HG03378 (cell line): ENCODE measurements around the gene ATP10A.
A peak's percentile ranks its signal among the peaks of the same experiment; 100 is the strongest.

Experiments used
- ATAC-seq: cut with Tn5 transposase; IDR thresholded peaks from one replicate; pipeline ENCODE4 v1.9.1; 2021; ENCODE audit warnings: mild to moderate bottlenecking, moderate library complexity; ENCODE audit not compliant: unreplicated experiment

ATP10A gene

DNA sequence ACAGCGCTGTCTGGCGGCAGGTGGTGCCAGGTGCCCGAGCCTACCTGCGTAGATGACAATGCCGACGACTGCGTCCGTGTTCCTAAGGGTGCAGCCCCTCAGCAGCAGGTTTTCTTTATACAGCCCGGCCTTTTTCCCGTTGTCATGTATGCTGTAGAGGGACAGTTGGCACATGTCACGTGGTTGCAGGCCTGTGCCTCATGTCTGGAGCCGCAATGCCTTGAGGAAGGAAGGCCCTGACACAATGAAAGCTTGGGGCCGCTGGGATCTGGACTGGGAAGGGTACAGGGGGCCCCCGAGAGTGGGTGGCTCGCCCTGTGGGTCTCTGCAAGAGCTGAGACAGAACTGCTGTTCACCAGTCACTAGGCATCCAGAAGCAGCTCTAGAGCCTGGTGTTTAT lies 136.0 kb downstream of the ATP10A start:
- no peak for ATAC-seq

- ATAC-seq: no peak
Measured at GRCh38 chr15:25725758-25726157, 137.4 kb downstream of the ATP10A start.

- ATAC-seq: no peak
Measured at GRCh38 chr15:25724899-25725298, 138.2 kb downstream of the ATP10A start.

- ATAC-seq: no peak
Measured at GRCh38 chr15:25721605-25721955, 141.5 kb downstream of the ATP10A start.

DNA sequence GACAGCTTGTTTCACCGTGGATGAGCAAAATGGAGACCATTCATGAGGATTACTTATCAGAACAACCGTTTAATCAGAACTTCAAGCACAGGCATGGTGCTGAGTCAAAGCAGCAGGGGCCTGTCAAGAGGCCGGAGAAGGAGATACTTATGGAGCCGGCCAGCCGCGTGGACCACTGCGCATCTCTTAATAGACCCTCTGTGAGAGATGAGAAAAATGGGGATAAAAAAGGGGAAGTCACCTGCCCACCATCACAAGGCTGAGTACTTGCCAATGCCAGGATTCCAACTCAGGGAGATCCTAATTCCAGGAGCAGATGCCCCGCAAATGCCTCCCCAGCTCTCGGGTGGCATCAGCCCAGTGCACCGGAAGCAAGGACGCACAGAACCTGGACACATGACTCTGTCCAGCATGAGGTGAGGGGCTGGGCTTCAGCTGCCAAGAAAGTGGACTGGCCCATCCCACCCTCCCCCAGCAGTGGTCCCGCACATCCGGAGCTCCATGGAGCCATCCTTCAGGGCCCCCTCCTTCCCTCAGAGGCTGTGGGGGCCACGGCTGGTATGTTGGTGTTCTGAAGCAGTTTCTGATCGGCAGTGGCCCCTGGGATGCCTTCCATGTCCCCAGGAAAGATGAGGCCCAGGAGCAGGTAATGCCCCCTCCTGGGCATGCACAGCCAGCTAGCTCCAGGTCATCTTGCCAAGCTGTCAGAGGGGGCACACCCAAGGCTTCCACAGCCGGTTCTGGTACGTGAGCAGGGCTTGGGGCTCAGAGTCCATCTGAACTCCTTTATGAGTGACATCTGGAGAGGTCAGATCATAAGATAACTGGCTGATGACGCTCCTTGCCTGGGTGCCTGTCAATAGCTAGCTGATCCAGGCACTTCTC lies 143.8 kb downstream of the ATP10A start:
- no peak for ATAC-seq

- no peak for ATAC-seq
Measured at GRCh38 chr15:25718597-25718996, 144.5 kb downstream of the ATP10A start.

GRCh38 chr15:25718169-25718536 lies 145.0 kb downstream of the ATP10A start:
- no peak for ATAC-seq

DNA sequence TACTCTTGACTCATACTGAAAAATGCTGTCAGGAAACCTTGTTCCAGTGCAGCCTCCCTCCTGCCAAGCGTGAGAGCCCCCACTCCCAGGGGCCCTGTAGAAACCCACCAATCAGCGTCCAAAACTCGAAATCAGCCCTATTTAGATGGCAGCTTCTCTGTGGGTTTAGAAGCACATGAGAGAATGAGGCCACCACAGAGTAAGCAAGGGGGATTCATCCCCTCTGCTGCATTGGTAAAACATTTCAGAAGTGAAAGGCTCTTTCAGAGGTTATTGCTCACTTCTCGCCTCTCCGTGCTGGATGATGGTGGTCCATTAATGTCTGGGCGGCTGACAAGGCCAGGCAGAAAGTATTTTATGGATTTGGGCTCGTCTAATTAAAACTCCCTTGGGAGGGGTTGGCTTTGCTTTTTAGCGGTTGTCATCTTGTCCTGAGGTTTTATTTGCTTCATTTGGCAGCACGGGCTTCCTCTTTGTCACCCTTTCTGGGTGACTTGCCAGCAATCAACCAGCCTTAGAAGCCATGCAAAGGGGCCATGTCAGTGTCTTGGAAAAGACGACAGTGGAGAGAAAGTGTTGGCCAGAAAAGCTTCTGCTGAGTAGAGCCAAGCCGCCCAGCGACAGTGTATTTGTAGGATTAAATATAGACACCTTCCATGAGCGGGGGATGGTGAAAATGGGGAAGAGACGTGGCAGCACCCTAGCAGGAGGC lies 145.5 kb downstream of the ATP10A start:
- peak; percentile 55 for ATAC-seq

- no peak for ATAC-seq
Measured at GRCh38 chr15:25717127-25717456, 146.0 kb downstream of the ATP10A start.

- ATAC-seq: no peak
Measured at GRCh38 chr15:25716414-25717126, 146.6 kb downstream of the ATP10A start.

GRCh38 chr15:25715536-25716413 lies 147.4 kb downstream of the ATP10A start:
- no peak for ATAC-seq

- ATAC-seq: no peak
Measured at GRCh38 chr15:25714538-25714840, 148.6 kb downstream of the ATP10A start.

DNA sequence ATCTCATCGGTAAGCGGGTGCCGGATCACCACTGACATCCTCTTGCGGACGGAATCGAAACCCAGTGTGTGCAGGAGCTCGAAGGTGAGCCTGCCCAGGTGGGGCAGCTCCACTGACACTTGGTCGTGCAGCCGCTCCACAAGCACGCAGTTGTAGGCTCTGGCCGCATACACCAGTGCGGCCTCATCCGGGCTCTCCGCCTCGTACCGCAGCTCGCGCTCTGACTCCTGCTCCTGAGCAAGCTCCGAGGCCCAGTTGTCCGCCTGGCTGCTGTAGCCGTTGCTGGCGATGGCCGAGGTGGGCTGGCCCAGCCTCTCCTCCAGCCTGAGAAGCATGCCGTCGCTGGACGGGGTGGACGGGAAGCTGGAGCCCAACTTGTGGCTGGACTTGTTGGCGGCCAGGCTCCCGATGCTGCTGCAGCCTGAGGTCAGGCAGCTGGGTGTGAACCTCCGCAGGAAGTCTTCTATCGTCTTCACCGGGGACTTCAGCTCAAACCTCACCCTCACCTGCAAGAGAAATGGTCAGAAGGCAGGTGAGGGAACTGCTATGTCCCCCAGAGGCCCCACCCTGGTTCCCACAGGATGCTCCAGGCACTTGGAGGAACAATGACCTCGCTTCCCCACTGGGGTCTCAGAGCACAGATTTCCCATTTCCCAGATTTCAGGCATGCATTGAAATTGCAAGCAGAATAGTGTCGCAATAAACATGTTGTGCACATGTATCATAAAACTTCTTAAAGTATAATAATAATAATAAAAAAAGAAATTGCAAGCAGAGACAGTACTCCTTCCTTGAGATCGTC lies 149.2 kb downstream of the ATP10A start:
- ATAC-seq: no peak

- ATAC-seq: no peak
Measured at GRCh38 chr15:25712961-25713355, 150.2 kb downstream of the ATP10A start.

DNA sequence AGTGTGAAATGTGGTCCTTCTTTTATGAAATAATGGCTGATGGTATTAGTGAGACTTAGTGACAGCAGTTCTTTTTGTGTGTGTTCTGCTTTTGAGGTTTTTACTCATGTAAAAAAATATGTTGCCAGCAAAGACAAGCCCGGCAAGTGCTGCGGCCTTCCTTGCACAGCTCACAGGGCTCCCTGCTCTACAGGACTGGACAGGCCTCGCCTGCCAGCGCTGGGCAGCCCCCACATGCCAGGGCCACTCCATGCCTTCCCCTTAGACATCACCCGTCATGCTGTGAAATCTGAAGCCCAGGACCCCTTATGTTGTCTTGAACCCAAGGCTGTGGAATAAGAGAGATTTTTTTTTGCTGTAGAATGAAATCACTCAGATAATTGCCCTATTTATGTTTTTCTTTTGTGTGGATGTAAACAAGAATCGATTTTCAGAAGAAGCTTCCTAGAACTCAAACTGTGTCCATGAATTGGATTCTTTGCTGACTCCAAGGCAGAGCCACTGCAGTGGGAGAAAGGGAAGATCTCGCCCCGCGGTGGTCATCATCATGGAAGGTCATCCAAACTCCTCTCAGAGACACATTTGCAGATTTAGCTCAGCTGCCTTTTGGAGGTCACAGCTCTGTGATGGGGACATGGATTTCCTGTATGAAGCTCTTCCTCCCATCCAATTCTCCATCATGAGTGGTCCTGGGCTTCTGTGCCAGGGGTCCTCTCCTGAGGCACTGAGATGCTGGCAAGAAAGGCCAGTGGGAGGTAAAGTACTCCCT lies 150.8 kb downstream of the ATP10A start:
- ATAC-seq: no peak

DNA sequence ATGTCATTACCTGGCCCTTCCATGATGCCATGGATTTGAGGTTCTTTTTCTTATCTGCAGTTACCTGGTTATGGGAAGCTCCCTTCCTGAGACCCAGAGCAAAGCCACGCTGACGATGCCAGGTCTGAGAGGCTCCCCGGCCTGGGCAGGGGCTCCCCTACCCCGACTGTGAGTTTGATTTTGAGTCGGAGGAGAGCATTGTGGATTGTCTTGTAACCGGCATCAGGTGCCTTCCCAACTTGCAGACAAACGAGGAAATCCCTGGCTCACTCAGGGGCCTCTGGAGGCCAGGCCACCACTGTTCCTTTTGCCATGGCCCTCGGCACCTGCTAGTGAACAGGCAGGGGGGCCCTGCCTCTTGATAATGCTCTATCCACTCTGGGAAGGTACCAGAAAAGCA lies 151.4 kb downstream of the ATP10A start:
- no peak for ATAC-seq

GRCh38 chr15:25711164-25711563 lies 152.0 kb downstream of the ATP10A start:
- no peak for ATAC-seq

DNA sequence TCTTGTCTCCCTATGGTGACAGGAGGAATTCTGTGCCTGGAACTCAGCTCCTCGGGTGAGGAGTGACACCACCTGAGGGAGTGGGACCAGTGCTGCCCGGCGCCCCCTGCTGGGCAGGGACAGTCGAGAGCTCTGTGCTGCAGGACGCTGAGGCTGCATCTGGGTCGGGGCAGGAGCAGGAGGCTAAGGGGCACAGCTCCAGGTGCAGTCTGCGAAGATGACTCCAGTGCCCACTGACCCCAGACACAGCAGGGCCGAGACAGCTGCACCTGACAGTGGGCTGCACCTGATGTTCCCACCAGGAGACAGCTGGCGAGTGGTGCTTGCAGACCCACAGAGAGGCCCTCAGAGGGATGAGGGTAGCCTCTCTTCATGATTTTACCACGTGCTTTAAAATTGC lies 152.9 kb downstream of the ATP10A start:
- no peak for ATAC-seq

GRCh38 chr15:25709437-25710159 lies 153.5 kb downstream of the ATP10A start:
- ATAC-seq: no peak
